HL-60 (cell line): Measurements from ENCODE around the gene ANKRD27.
A peak's percentile ranks its signal among the peaks of the same experiment; 100 is the strongest.

Source experiments
- DNase-seq, 2 experiments: peaks; one replicate each; pipeline ENCODE4 v3.0.0-alpha.2; 2010 to 2020; ENCODE audit warnings: low read depth in 1 of 2, low spot score in 1 of 2
- H3K27ac ChIP-seq: fragments of 250-450 bp; sonication (Bioruptor Pico); replicated peaks from 2 replicates; pipeline ENCODE4 v1.5.1; 2020; ENCODE audit warnings: mild to moderate bottlenecking, moderate library complexity
- H3K27me3 ChIP-seq: fragments of 250-450 bp; sonication (Bioruptor Pico); 2 replicates; pipeline ENCODE4 v1.5.1; 2021; ENCODE audit warnings: mild to moderate bottlenecking, moderate library complexity; ENCODE audit not compliant: insufficient read depth, poor library complexity, severe bottlenecking
- H3K4me3 ChIP-seq: replicated peaks from 2 replicates; pipeline ENCODE4 v1.5.1; 2011; ENCODE audit warnings: mild to moderate bottlenecking, control low read depth, low read length; ENCODE audit not compliant: insufficient read depth
- CTCF ChIP-seq: IDR thresholded peaks from one replicate; pipeline ENCODE4 v1.5.1; 2011; ENCODE audit warnings: low read length, control low read depth, inconsistent platforms; ENCODE audit not compliant: insufficient read depth
- GABPA ChIP-seq: IDR thresholded peaks from 2 replicates; pipeline ENCODE4 v1.6.1; 2012; ENCODE audit warnings: low read depth
- POLR2AphosphoS5 ChIP-seq: IDR thresholded peaks from 2 replicates; pipeline ENCODE4 v1.6.1; 2012; ENCODE audit warnings: low read depth
- REST ChIP-seq: IDR thresholded peaks from 2 replicates; pipeline ENCODE4 v1.6.1; 2012; ENCODE audit warnings: low read depth; ENCODE audit not compliant: insufficient replicate concordance
- SPI1 ChIP-seq: IDR thresholded peaks from 2 replicates; pipeline ENCODE4 v1.6.1; 2012; ENCODE audit warnings: low read depth, mild to moderate bottlenecking, borderline replicate concordance

Gene ANKRD27

GRCh38 chr19:32676186-32676894, 1.4 kb upstream of the ANKRD27 start:
- TF ChIP-seq REST = no peak
- no peak for TF ChIP-seq CTCF
- no peak for TF ChIP-seq POLR2AphosphoS5
- no peak for TF ChIP-seq GABPA
- no peak for TF ChIP-seq SPI1
- H3K27me3 ChIP-seq = peaks cover 11% of the 10 kb centered on the region
- H3K4me3 ChIP-seq = peak overlapping the region; percentile 97
- no peak for DNase-seq
- H3K27ac ChIP-seq = no peak overlapping the region

- peaks cover 11% of the 10 kb centered on the region for H3K27me3 ChIP-seq
- peak; percentile 54 to 71 for DNase-seq
- TF ChIP-seq REST = no peak
- no peak for TF ChIP-seq POLR2AphosphoS5
- no peak for TF ChIP-seq CTCF
- TF ChIP-seq GABPA = no peak
- TF ChIP-seq SPI1 = no peak
- H3K4me3 ChIP-seq = peak within 1 kb of the TSS; percentile 97
- peak within 1 kb of the TSS; percentile 72 for H3K27ac ChIP-seq
Observed at GRCh38 chr19:32675720-32676185, 773 bp upstream of the ANKRD27 start, which contains the start of gene RGS9BP. Gene RGS9BP (plus strand): TSS chr19:32675848. CDS start chr19:32676264, 416 bp downstream.

- Histone ChIP-seq H3K27me3 (peaks cover 11% of the 10 kb centered on the region), H3K27ac (peak overlapping the region; percentile 72), H3K4me3 (peak overlapping the region; percentile 97)
- TF ChIP-seq GABPA = no peak
- DNase-seq = peak in 1 of 2 experiments; percentile 11
Observed at GRCh38 chr19:32674153-32674930, 638 bp downstream of the ANKRD27 start.

GRCh38 chr19:32673573-32673972, 1.4 kb downstream of the ANKRD27 start:
- Histone ChIP-seq H3K27ac (peak overlapping the region; percentile 72), H3K27me3 (peaks cover 11% of the 10 kb centered on the region), H3K4me3 (peak overlapping the region; percentile 97; the same call in 1 of the 2 replicates)
- TF ChIP-seq POLR2AphosphoS5 = no peak
- TF ChIP-seq GABPA = no peak
- TF ChIP-seq CTCF = no peak
- no peak for TF ChIP-seq SPI1
- no peak for TF ChIP-seq REST
- no peak for DNase-seq
